Natural killer cell (primary cell): ENCODE measurements around the gene CDH23. TPM values are rescaled to one million over a fixed set of nuclear protein-coding genes. Genes with fewer than 3 reads are reported as not detected.
A peak's percentile ranks its signal among the peaks of the same experiment; 100 is the strongest.

Experiments used
- ATAC-seq, 3 donors: fragments of 150-1000 bp in 2 of 3; fragments of 200-7000 bp in 1 of 3; cut with Tn5 transposase; 1 replicate in 1 of 3; 2 replicates in 2 of 3; pipeline ENCODE4 v1.10.0; 2021; ENCODE audit warnings: mild to moderate bottlenecking in 2 of 3, moderate library complexity in 2 of 3
- DNase-seq, 2 donors: peaks; one replicate each; pipeline versions ENCODE4 v3.0.0 to v3.0.0-alpha.2; 2013 to 2021; ENCODE audit warnings: mixed read lengths in 1 of 2
- H3K27ac ChIP-seq: one replicate; pipeline ENCODE4 v1.5.1; 2013; ENCODE audit warnings: mild to moderate bottlenecking, low read length
- H3K27me3 ChIP-seq: one replicate; pipeline ENCODE4 v1.6.1; 2013; ENCODE audit warnings: low read length; ENCODE audit not compliant: control insufficient read depth, insufficient read depth
- H3K36me3 ChIP-seq: one replicate; pipeline ENCODE4 v1.6.1; 2013; ENCODE audit warnings: low read length; ENCODE audit not compliant: control insufficient read depth, insufficient read depth
- H3K4me1 ChIP-seq: one replicate; pipeline ENCODE4 v1.6.1; 2013; ENCODE audit warnings: low read length; ENCODE audit not compliant: control insufficient read depth, insufficient read depth
- H3K4me3 ChIP-seq: one replicate; pipeline ENCODE4 v1.5.1; 2013; ENCODE audit warnings: low read length
- H3K9me3 ChIP-seq: one replicate; pipeline ENCODE4 v1.6.1; 2013; ENCODE audit warnings: low read length; ENCODE audit not compliant: control insufficient read depth, insufficient read depth
- H3K27ac Mint-ChIP-seq, 2 donors: one replicate each; pipeline ENCODE4 v1.8.0; 2022; ENCODE audit warnings: mild to moderate bottlenecking in 2 of 2, mixed read lengths in 2 of 2, moderate library complexity in 1 of 2
- H3K27me3 Mint-ChIP-seq, 2 donors: one replicate each; pipeline ENCODE4 v1.8.0; 2022; ENCODE audit warnings: low read depth in 2 of 2, mixed read lengths in 2 of 2
- H3K36me3 Mint-ChIP-seq: one replicate; pipeline ENCODE4 v1.8.0; 2022; ENCODE audit warnings: mixed read lengths
- H3K4me1 Mint-ChIP-seq, 2 donors: one replicate each; pipeline ENCODE4 v1.8.0; 2022; ENCODE audit warnings: mixed read lengths in 2 of 2
- H3K4me3 Mint-ChIP-seq: one replicate; pipeline ENCODE4 v1.8.0; 2022; ENCODE audit warnings: mild to moderate bottlenecking, moderate library complexity, mixed read lengths
- H3K9me3 Mint-ChIP-seq, 2 donors: one replicate each; pipeline ENCODE4 v1.8.0; 2022; ENCODE audit warnings: mixed read lengths in 2 of 2
- WGBS: methylation state at CpG from one replicate; pipeline ENCODE4 v1.1.7; 2013; ENCODE audit warnings: missing lambda C conversion rate; ENCODE audit not compliant: insufficient coverage; 5-methylcytosine and 5-hydroxymethylcytosine counted together
- intact Hi-C: fragments of 100-400 bp; cut with micrococcal nuclease; formaldehyde crosslinking; loops from one replicate; pipeline ENCODE4 v1.14.2; 2022
- total RNA-seq, 4 donors: library from RNA; stranded (reverse); fragments of 120-200 nt in 1 of 4; gene quantifications; one replicate each; pipeline versions ENCODE4 v1.2.3 to v1.2.4, GENCODE V29; 2013 to 2022
- TF ChIP-seq, protein P1 (sequence below): fragments of 200-600 bp; IDR thresholded peaks from one replicate; pipeline ENCODE4 v1.8.0; 2022; ENCODE audit warnings: antibody characterized with exemption

Gene CDH23
- total RNA-seq, 3 donors from 2014 or later (not counting 1 experiment from before 2014, with no cell fraction given): 1.2 to 6.0 (median 4.3) TPM

DNA sequence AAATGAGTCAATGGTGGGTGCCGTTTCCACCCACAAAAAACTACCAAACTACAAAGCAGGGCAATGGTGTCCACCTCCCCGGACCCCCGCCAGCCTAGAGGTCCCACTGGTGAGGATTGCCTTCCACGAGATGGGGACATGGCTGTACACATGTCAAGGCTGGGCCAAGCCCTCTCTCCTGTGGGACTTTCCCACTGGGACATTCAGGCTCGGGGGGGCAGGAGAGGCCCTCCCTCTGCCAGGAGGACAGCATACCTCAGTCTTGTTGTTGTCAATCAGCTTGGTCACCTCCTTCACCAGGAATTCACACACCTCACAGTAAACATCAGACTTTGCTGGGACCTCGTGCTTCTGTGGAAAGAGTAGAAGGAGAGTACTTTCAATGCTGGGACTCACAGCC lies 423.3 kb downstream of the CDH23 start:
- intact Hi-C loops: no loop called here

DNA sequence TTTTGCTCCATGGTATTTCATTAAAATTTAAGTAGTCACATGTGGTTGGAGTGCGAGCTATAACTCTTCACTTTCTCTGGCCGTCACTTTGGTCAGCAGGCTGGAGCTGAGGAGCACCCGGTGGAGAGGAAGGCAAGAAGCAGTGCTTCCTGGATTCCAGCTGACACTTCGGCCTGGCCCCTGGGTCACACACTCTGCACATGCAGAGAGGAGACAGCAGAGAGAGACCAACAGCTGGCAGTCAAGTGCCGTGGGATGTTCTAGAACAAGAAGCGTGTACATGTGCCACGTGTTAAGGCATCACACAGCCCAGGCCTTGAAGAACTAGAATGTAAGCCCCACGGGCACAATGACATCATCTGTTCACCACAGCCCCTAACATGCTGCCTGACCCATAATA lies 424.2 kb downstream of the CDH23 start:
- TF ChIP-seq, protein P1, sequence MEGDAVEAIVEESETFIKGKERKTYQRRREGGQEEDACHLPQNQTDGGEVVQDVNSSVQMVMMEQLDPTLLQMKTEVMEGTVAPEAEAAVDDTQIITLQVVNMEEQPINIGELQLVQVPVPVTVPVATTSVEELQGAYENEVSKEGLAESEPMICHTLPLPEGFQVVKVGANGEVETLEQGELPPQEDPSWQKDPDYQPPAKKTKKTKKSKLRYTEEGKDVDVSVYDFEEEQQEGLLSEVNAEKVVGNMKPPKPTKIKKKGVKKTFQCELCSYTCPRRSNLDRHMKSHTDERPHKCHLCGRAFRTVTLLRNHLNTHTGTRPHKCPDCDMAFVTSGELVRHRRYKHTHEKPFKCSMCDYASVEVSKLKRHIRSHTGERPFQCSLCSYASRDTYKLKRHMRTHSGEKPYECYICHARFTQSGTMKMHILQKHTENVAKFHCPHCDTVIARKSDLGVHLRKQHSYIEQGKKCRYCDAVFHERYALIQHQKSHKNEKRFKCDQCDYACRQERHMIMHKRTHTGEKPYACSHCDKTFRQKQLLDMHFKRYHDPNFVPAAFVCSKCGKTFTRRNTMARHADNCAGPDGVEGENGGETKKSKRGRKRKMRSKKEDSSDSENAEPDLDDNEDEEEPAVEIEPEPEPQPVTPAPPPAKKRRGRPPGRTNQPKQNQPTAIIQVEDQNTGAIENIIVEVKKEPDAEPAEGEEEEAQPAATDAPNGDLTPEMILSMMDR: no peak

More for the DNA sequence above, 423.3 kb downstream of the CDH23 start:
- no peak overlapping the region for H3K4me3 Mint-ChIP-seq
- no peaks in the 10 kb centered on the region for H3K9me3 ChIP-seq
- DNase-seq (no peak), ATAC-seq (no peak)
- H3K36me3 Mint-ChIP-seq: peaks cover 13% of the 10 kb centered on the region
- no peaks in the 10 kb centered on the region for H3K27me3 ChIP-seq
- TF ChIP-seq, protein P1: no peak
- H3K4me1 Mint-ChIP-seq: peaks cover 22 to 24% of the 10 kb centered on the region in 2 donors
- H3K4me3 ChIP-seq: no peak overlapping the region
- 94% methylated on average over 5 of the region's 6 CpGs for WGBS
- no peak overlapping the region for H3K27ac ChIP-seq
- H3K27ac Mint-ChIP-seq: no peak overlapping the region
- peaks cover 88% of the 10 kb centered on the region for H3K36me3 ChIP-seq
- no peaks in the 10 kb centered on the region for H3K9me3 Mint-ChIP-seq
- H3K27me3 Mint-ChIP-seq: no peaks in the 10 kb centered on the region
- peaks cover 34% of the 10 kb centered on the region for H3K4me1 ChIP-seq

DNA sequence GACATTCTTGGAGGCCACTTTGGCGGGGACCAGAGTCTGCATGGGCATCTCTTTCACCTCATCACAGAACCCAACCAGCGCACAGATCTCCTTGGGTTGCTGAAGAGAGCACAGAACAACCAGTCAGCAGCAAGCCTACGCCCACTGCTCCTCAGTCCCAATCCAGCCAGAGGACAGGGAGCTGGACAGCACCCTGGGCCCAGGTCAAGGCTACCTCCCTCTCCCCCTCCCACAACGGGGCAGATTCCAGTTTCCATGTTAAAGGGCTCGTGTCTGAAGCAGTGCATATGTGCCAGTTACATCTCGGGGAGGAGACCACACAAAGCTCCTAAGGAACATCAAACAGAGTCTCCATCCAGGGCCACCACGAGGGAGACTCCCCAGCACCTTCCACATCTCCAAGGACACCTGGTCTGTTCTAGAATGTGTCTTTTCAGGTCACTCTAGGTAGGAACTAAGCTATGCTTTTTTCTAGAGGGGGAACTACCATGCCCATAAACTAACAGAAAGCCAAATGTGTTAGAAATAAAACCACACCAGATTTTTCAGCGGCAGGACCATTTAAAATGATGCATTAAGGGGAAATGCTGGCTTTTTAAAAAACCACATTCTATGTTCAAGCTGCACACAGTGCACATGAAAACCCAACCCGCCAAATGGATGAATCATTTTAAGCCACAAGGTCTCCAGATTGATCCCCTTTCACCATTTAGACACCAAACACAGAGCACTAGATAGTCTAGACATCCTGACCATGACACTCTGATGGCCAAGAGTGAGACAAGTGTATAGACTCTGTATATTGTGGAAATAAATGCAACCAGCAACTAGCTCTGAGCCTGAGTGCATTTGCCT lies 425.4 kb downstream of the CDH23 start:
- Histone ChIP-seq H3K4me1 (peaks cover 34% of the 10 kb centered on the region), H3K9me3 (no peaks in the 10 kb centered on the region), H3K27ac (no peak overlapping the region), H3K36me3 (peaks cover 88% of the 10 kb centered on the region), H3K27me3 (no peaks in the 10 kb centered on the region), H3K4me3 (no peak overlapping the region)
- Mint-ChIP-seq H3K27ac (peak overlapping the region; percentile 21 to 35), H3K27me3 (no peaks in the 10 kb centered on the region), H3K36me3 (no peaks in the 10 kb centered on the region), H3K4me1 (peaks cover 22 to 24% of the 10 kb centered on the region in 2 donors), H3K4me3 (no peak overlapping the region), H3K9me3 (no peaks in the 10 kb centered on the region)
- TF ChIP-seq, protein P1: no peak
- intact Hi-C loops: no loop called here
- ATAC-seq (peak; percentile 48 to 82 (median 74)), DNase-seq (no peak)
- WGBS: 67% methylated on average over 9 of the region's 9 CpGs

More for the DNA sequence above, 424.2 kb downstream of the CDH23 start:
- Mint-ChIP-seq H3K4me1 (peaks cover 22 to 24% of the 10 kb centered on the region in 2 donors), H3K36me3 (peaks cover 8% of the 10 kb centered on the region), H3K27me3 (no peaks in the 10 kb centered on the region), H3K4me3 (no peak overlapping the region), H3K9me3 (no peaks in the 10 kb centered on the region), H3K27ac (no peak overlapping the region)
- no peak for DNase-seq
- H3K27ac ChIP-seq: no peak overlapping the region
- intact Hi-C loops: no loop called here
- H3K4me3 ChIP-seq: no peak overlapping the region
- WGBS: 94% methylated on average over 7 of the region's 8 CpGs
- H3K27me3 ChIP-seq: no peaks in the 10 kb centered on the region
- H3K9me3 ChIP-seq: no peaks in the 10 kb centered on the region
- peaks cover 34% of the 10 kb centered on the region for H3K4me1 ChIP-seq
- H3K36me3 ChIP-seq: peaks cover 89% of the 10 kb centered on the region
- ATAC-seq: no peak
